Bronchial epithelial cell (primary cell): Measurements from ENCODE around the gene SPACA5B. TPM values are rescaled to one million over a fixed set of nuclear protein-coding genes. Genes with fewer than 3 reads are reported as not detected.
"Not testable (repeated sequence)": the region's sequence is repeated elsewhere in the genome, so short reads cannot be mapped to it uniquely, and the experiment has no call there.

Experiments used
- DNase-seq: peaks from one replicate; pipeline ENCODE4 v3.0.0-alpha.2; 2010; ENCODE audit warnings: low read depth
- FAIRE-seq: peaks from 2 replicates; lab custom pipeline; 2011; peaks lifted over from hg19 to GRCh38; lab: Jason Lieb, UNC
- H3K27me3 ChIP-seq: 2 replicates; pipeline ENCODE4 v1.5.1; 2011; ENCODE audit warnings: low read length; ENCODE audit not compliant: control insufficient read depth, insufficient read depth
- H3K36me3 ChIP-seq: 2 replicates; pipeline ENCODE4 v1.5.1; 2011; ENCODE audit warnings: low read length; ENCODE audit not compliant: control insufficient read depth, insufficient read depth
- H3K4me3 ChIP-seq: 2 replicates; pipeline ENCODE4 v1.5.1; 2011; ENCODE audit warnings: mild to moderate bottlenecking, low read depth, low read length, control low read depth
- CTCF ChIP-seq: IDR thresholded peaks from 2 replicates; pipeline ENCODE4 v1.5.1; 2011; ENCODE audit warnings: mild to moderate bottlenecking, moderate library complexity, low read length, control low read depth, inconsistent platforms; ENCODE audit not compliant: insufficient read depth, severe bottlenecking
- total RNA-seq: library from RNA; depleted of rRNA; stranded (reverse); fragments of >200 nt; gene quantifications from 2 replicates; pipeline ENCODE4 v1.2.1, GENCODE V29; 2014

SPACA5B gene
- total RNA-seq, 1 donor from 2014 or later: not detected

- Histone ChIP-seq H3K27me3 (no peaks in the 10 kb centered on the region), H3K36me3 (no peaks in the 10 kb centered on the region), H3K4me3 (no peak overlapping the region)
- DNase-seq (no peak), FAIRE-seq (no peak)
- no peak for TF ChIP-seq CTCF
Measured at GRCh38 chrX:48154796-48155195, 24.4 kb downstream of the SPACA5B start.

- no peak overlapping the region for H3K4me3 ChIP-seq
- no peak for DNase-seq
- TF ChIP-seq CTCF: no peak
- FAIRE-seq: no peak
- no peaks in the 10 kb centered on the region for H3K36me3 ChIP-seq
- H3K27me3 ChIP-seq: no peaks in the 10 kb centered on the region
Measured at GRCh38 chrX:48156014-48156413, 25.6 kb downstream of the SPACA5B start.

GRCh38 chrX:48165241-48165640, 34.8 kb downstream of the SPACA5B start:
- no peak for DNase-seq
- TF ChIP-seq CTCF: no peak
- Histone ChIP-seq H3K4me3 (no peak overlapping the region), H3K36me3 (no peaks in the 10 kb centered on the region), H3K27me3 (no peaks in the 10 kb centered on the region)
- no peak for FAIRE-seq

GRCh38 chrX:48166322-48166721, 35.9 kb downstream of the SPACA5B start:
- not testable (repeated sequence) for H3K36me3 ChIP-seq, H3K27me3 ChIP-seq, FAIRE-seq, DNase-seq, H3K4me3 ChIP-seq

GRCh38 chrX:48179691-48180090, 49.3 kb downstream of the SPACA5B start:
- TF ChIP-seq CTCF: no peak

GRCh38 chrX:48180811-48181210, 50.4 kb downstream of the SPACA5B start:
- H3K36me3 ChIP-seq: no peaks in the 10 kb centered on the region
- no peak for TF ChIP-seq CTCF
- no peak overlapping the region for H3K4me3 ChIP-seq
- DNase-seq (peak; percentile 69), FAIRE-seq (no peak)
- H3K27me3 ChIP-seq: no peaks in the 10 kb centered on the region

More at GRCh38 chrX:48179691-48180090, 49.3 kb downstream of the SPACA5B start:
- no peaks in the 10 kb centered on the region for H3K27me3 ChIP-seq
- no peak overlapping the region for H3K4me3 ChIP-seq
- H3K36me3 ChIP-seq: no peaks in the 10 kb centered on the region
- no peak for FAIRE-seq
- peak; percentile 88 for DNase-seq

GRCh38 chrX:48181882-48182281, 51.5 kb downstream of the SPACA5B start:
- DNase-seq, FAIRE-seq, H3K27me3 ChIP-seq, H3K4me3 ChIP-seq, H3K36me3 ChIP-seq: not testable (repeated sequence)
